A673 (cell line): Measurements from ENCODE around the gene WWC1.

Experiments
- CTCF ChIP-seq: fragments of 300-800, 200-600 bp; sonication (generic); conservative IDR thresholded peaks from 2 replicates; pipeline ENCODE4 v1.5.1; 2017; ENCODE audit warnings: low read depth, mild to moderate bottlenecking, antibody characterized with exemption, low read length, moderate library complexity, mixed read lengths
- EZH2 ChIP-seq: fragments of 200-600 bp; sonication (generic); IDR thresholded peaks from 2 replicates; pipeline ENCODE4 v1.6.1; 2017; ENCODE audit warnings: borderline replicate concordance, low read depth, mild to moderate bottlenecking, mixed read lengths, antibody characterized with exemption, low read length; ENCODE audit not compliant: poor library complexity, severe bottlenecking

GRCh38 chr5:168360521-168361285 lies 69.3 kb downstream of the WWC1 start:
- TF ChIP-seq EZH2 (no peak), CTCF (no peak)
